Ishikawa (cell line): ENCODE measurements around the gene ACLY.

Experiments
- CEBPB ChIP-seq: IDR thresholded peaks from 2 replicates; pipeline ENCODE4 v1.6.1; 2012
- CREB1 ChIP-seq: IDR thresholded peaks from 2 replicates; pipeline ENCODE4 v1.6.1; 2012; ENCODE audit warnings: low read depth
- EGR1 ChIP-seq: IDR thresholded peaks from 2 replicates; pipeline ENCODE4 v1.6.1; 2012
- EP300 ChIP-seq: IDR thresholded peaks from 2 replicates; pipeline ENCODE4 v1.6.1; 2012; ENCODE audit warnings: borderline replicate concordance
- FOXM1 ChIP-seq: IDR thresholded peaks from 2 replicates; pipeline ENCODE4 v1.6.1; 2012; ENCODE audit warnings: low read depth, borderline replicate concordance
- NFIC ChIP-seq: IDR thresholded peaks from 2 replicates; pipeline ENCODE4 v1.6.1; 2012
- RAD21 ChIP-seq: IDR thresholded peaks from 2 replicates; pipeline ENCODE4 v1.6.1; 2012; ENCODE audit warnings: low read depth
- REST ChIP-seq: IDR thresholded peaks from 2 replicates; pipeline ENCODE4 v1.6.1; 2012; ENCODE audit warnings: low read depth, mild to moderate bottlenecking
- TAF1 ChIP-seq: IDR thresholded peaks from 2 replicates; pipeline ENCODE4 v1.6.1; 2012; ENCODE audit warnings: low read depth, mild to moderate bottlenecking
- TCF12 ChIP-seq: IDR thresholded peaks from 2 replicates; pipeline ENCODE4 v1.6.1; 2012; ENCODE audit warnings: low read depth
- TEAD4 ChIP-seq: IDR thresholded peaks from 2 replicates; pipeline ENCODE4 v1.6.1; 2012
- USF1 ChIP-seq: IDR thresholded peaks from 2 replicates; pipeline ENCODE4 v1.6.1; 2012
- YY1 ChIP-seq: IDR thresholded peaks from 2 replicates; pipeline ENCODE4 v1.6.1; 2012; ENCODE audit warnings: low read depth
- ZBTB7A ChIP-seq: IDR thresholded peaks from 2 replicates; pipeline ENCODE4 v1.6.1; 2012; ENCODE audit warnings: low read depth
- TF ChIP-seq, protein P1 (sequence below): IDR thresholded peaks from 2 replicates; pipeline ENCODE4 v1.6.1; 2012

ACLY gene

DNA sequence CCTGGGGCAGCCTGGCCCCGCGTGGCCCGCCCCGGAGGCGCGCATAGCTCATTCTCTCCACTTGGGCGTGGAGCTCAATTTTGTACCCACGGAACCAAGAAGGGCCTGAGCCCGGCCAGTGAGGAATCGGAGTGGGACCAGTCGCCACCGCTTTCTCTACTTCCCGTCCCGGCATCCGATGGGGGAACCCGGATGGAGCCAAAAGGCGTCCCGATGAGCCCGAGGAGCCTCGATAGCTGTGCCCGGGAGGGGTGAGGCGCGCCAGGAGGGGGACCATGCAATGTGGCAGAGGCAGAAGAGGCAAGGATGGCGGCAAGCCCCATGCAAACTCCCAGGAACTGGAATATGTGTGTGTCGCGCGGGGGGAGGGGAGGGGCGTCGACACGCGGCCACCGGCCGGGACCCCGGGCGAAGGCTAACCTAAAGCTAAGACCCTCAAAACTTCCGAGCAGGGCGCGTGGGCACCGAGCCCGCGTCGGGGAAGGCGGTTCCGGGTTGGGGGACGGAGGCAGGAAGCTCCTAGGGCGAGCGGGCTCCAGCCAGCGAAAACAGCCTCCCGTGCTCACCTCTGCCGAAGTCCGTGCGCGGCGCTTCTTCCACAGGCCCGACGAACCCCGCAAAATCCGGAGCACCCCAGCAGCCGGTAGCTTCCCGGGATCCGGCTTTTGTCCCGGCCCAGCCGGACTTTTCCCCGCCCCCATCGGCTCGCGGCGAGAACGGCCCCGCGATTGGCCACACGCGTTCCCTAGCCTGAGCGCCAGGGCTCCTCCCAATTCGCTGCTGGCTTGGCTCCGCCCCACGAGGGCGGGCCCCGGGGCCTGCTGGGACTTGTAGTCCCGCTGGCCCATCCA lies at the start of gene ACLY:
Gene ACLY (minus strand): TSS at position 638 of the 851 bp plus-strand sequence. CDS start 5,078 bp downstream, outside the sequence.
- TF ChIP-seq TEAD4 (no peak), EGR1 (no peak), EP300 (no peak), YY1 (peak; percentile 40; the same call in 1 of the 2 replicates), RAD21 (no peak), TCF12 (no peak; the same call in 1 of the 2 replicates), ZBTB7A (no peak), USF1 (peak; percentile 28; the same call in 1 of the 2 replicates), REST (0 out of 2 replicates have a peak, but pooled peaks have one; percentile 26), NFIC (peak; percentile 47), CEBPB (no peak), FOXM1 (peak; percentile 25; the same call in 1 of the 2 replicates), CREB1 (peak; percentile 48; the same call in 1 of the 2 replicates), TAF1 (peak; percentile 82)
- TF ChIP-seq, protein P1, sequence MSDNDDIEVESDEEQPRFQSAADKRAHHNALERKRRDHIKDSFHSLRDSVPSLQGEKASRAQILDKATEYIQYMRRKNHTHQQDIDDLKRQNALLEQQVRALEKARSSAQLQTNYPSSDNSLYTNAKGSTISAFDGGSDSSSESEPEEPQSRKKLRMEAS, result peak; percentile 50

DNA sequence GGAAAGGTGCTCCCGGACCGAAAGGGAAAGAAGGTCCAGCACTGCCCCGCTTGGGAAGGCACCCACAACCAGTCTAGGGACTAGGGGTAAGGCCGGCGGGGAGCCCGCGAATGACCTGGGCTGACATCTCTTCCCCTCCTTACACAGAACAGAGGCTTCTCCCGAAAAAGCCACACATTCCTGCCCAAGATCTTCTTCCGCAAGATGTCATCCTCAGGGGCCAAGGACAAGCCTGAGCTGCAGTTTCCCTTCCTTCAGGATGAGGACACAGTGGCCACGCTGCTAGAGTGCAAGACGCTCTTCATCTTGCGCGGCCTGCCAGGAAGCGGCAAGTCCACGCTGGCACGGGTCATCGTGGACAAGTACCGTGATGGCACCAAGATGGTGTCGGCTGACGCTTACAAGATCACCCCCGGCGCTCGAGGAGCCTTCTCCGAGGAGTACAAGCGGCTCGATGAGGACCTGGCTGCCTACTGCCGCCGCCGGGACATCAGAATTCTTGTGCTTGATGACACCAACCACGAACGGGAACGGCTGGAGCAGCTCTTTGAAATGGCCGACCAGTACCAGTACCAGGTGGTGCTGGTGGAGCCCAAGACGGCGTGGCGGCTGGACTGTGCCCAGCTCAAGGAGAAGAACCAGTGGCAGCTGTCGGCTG lies 49.3 kb upstream of the ACLY start:
- TF ChIP-seq TEAD4 (no peak), CEBPB (no peak), NFIC (no peak)

DNA sequence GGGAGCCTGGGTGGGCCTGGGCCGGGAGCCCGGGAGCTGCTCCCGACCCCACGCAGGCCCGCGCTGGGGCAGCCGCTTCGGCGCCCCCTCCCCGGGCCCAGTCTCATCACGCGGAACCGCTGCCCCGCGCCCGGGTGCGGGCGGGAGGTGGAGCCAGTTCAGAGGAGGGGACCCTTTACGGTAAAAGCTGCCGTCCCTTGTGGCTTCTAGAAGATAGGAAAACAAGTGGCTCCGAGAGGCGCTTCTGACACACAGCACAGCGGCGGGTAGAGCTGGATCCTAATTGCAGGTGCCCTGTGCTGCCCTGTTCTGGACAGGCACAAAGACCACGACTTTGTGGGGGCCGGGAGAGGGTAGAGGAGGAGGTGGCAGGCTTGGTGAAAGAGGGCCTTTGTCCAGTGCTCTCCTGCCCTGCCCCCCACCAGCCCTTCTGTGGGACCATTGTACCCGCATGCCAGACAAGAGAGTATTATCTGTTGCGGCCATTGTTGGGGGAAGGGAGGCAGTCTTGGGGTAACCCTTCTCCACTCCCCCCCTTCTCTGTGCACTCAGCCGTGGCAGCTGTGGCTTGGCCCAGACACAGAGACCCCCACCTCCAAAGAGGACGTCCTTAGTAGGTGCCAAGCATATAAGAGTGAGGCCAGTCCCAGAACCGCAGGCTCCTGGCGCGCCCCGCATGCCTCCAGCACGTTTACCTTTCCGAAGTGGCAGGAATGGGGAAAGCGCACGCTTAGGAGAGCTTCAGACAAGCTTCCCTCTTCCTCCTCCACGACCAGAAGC lies 48.6 kb upstream of the ACLY start:
- TF ChIP-seq TCF12, result no peak
- 0 out of 2 replicates have a peak, but pooled peaks have one; percentile 16 for TF ChIP-seq ZBTB7A
- no peak for TF ChIP-seq EP300
- TF ChIP-seq NFIC, result no peak
- peak; percentile 53 for TF ChIP-seq YY1

DNA sequence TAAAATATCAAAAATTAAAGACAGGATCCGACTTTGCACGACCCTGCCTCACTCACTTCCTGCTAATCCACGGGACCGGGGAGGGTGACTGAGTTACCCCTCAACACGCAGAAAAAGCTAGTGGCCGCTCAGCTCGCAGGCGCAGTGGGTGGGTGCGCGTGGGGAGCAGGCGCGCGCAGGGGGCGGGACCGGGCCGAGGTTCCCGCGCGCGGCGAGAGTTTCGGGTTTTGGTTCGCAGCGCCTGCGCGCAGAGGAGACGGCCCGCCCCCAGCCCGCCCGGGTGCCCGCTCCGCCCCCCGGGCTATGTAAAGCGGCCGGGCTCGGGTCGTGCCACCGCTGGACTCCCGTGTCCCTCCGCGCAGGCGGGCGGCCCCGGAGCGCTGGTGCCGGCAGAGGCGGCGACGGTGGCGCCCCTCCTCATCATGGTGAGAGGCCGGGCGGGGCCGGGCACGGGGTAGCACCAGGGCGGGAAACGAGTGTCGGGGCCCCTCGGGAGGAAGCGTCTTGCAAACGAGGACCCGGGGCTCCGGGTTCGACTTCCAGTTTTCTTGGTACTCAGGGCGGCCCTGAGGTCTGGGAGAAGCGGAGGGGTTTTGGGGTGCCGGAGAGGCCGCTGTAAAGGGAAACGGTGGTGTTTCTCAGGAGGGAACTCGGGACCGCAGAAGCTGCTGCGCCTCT lies 47.9 kb upstream of the ACLY start, which contains the start of gene CNP:
Gene CNP (plus strand): TSS at position 333 of the 678 bp plus-strand sequence. CDS start 90 bp downstream, at position 423.
- TF ChIP-seq USF1 (no peak), NFIC (no peak), REST (no peak), EGR1 (no peak), TAF1 (peak; percentile 85; the same call in 1 of the 2 replicates), CREB1 (no peak), TCF12 (peak; percentile 39; the same call in 1 of the 2 replicates), RAD21 (no peak), FOXM1 (no peak), CEBPB (no peak), EP300 (peak; percentile 34), TEAD4 (no peak), YY1 (peak; percentile 70; the same call in 1 of the 2 replicates), ZBTB7A (peak; percentile 46; the same call in 1 of the 2 replicates)
- TF ChIP-seq, protein P1, result peak; percentile 87
